Measurements from ENCODE around the gene BMP7.

DNA sequence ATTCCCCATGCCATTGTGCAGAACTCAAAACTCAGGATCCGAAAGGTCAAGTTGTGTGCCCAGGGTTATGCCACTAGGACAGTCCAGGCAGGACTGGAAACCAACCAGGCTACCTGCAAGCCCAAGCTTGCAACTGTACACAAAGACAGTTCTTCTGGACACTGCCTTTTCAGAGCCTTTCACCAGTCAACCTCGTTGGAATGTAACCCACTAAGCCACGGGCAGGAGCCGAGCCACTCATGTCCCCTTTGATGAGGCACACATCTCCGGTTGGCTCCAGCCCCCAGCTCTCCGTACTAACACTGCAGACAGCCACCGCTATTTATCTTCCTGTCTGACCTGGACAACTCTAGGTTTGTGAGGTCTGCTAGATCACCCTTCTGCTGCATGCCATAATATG lies 62.5 kb downstream of the BMP7 start:
- TF ChIP-seq, protein P1, sequence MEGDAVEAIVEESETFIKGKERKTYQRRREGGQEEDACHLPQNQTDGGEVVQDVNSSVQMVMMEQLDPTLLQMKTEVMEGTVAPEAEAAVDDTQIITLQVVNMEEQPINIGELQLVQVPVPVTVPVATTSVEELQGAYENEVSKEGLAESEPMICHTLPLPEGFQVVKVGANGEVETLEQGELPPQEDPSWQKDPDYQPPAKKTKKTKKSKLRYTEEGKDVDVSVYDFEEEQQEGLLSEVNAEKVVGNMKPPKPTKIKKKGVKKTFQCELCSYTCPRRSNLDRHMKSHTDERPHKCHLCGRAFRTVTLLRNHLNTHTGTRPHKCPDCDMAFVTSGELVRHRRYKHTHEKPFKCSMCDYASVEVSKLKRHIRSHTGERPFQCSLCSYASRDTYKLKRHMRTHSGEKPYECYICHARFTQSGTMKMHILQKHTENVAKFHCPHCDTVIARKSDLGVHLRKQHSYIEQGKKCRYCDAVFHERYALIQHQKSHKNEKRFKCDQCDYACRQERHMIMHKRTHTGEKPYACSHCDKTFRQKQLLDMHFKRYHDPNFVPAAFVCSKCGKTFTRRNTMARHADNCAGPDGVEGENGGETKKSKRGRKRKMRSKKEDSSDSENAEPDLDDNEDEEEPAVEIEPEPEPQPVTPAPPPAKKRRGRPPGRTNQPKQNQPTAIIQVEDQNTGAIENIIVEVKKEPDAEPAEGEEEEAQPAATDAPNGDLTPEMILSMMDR (IDR thresholded peaks at IDR 0.05): no peak
- TF ChIP-seq POLR2AphosphoS5 (IDR thresholded peaks at IDR 0.05): no peak
